Stimulated activated naive B cell treated with anti-CD40 and anti-IgM and Interleukin-4, amounts not matched to agents 10 μg/mL and 1 μg/mL and 100 μg/mL, for 72 hours (primary cell): ENCODE results near the gene PRKN.
"Not testable (repeated sequence)": the region's sequence is repeated elsewhere in the genome, so short reads cannot be mapped to it uniquely, and the experiment has no call there.

Experiments
- ATAC-seq, 2 donors: fragments of 150-1000 bp; cut with Tn5 transposase; replicated peaks; 2 replicates each; pipeline ENCODE4 v1.10.0; 2021; ENCODE audit warnings: moderate library complexity in 1 of 2
- DNase-seq: peaks from one replicate; pipeline ENCODE4 v3.0.0; 2021
- H3K27ac Mint-ChIP-seq: one replicate; pipeline ENCODE4 v1.8.0; 2022; ENCODE audit warnings: mild to moderate bottlenecking, mixed read lengths
- H3K27me3 Mint-ChIP-seq, 2 donors: one replicate each; pipeline ENCODE4 v1.8.0; 2022; ENCODE audit warnings: mixed read lengths in 2 of 2
- H3K36me3 Mint-ChIP-seq, 2 donors: one replicate each; pipeline ENCODE4 v1.8.0; 2022; ENCODE audit warnings: mixed read lengths in 2 of 2, mild to moderate bottlenecking in 1 of 2
- H3K4me1 Mint-ChIP-seq, 2 donors: one replicate each; pipeline ENCODE4 v1.8.0; 2022; ENCODE audit warnings: mixed read lengths in 2 of 2, mild to moderate bottlenecking in 1 of 2
- H3K4me3 Mint-ChIP-seq, 2 donors: one replicate each; pipeline ENCODE4 v1.8.0; 2022; ENCODE audit warnings: mild to moderate bottlenecking in 2 of 2, mixed read lengths in 2 of 2, moderate library complexity in 1 of 2
- H3K9me3 Mint-ChIP-seq, 2 donors: one replicate each; pipeline ENCODE4 v1.8.0; 2022; ENCODE audit warnings: mixed read lengths in 2 of 2, mild to moderate bottlenecking in 1 of 2

PRKN gene

DNA sequence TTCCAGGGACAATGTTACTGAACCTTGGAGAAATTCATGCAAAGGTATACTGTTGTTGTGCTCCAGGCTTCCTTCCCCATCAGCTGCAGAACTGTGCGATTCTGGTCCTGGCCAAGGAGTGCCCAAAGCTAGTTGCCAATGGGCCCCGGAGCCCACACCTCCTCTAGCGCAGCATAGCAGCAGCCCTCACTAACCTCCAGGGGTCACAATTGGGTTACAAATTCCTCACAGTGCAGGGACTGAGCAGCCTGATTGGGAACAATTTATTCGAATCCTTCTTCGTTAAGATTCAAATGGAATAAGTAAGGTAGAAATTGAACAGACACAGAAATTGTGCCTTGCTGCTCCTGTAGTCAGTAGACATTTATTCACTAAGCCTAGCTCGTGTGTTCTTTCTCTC lies 284.9 kb downstream of the PRKN start:
- Mint-ChIP-seq H3K4me1 (no peaks in the 10 kb centered on the region), H3K4me3 (no peak overlapping the region), H3K27ac (no peak overlapping the region)

GRCh38 chr6:162441991-162442390 lies 285.6 kb downstream of the PRKN start:
- Mint-ChIP-seq H3K27ac (no peak overlapping the region), H3K27me3 (no peaks in the 10 kb centered on the region), H3K9me3 (peaks cover 8 to 15% of the 10 kb centered on the region in 2 donors), H3K36me3 (peaks cover 6 to 8% of the 10 kb centered on the region in 2 donors), H3K4me3 (no peak overlapping the region), H3K4me1 (no peaks in the 10 kb centered on the region)
- DNase-seq (no peak), ATAC-seq (no peak)

More for the DNA sequence above, 284.9 kb downstream of the PRKN start:
- DNase-seq, result no peak
- H3K27me3 Mint-ChIP-seq, result no peaks in the 10 kb centered on the region
- H3K9me3 Mint-ChIP-seq, result peaks cover 8 to 15% of the 10 kb centered on the region in 2 donors
- H3K36me3 Mint-ChIP-seq, result peaks cover 6 to 8% of the 10 kb centered on the region in 2 donors
- ATAC-seq, result no peak

DNA sequence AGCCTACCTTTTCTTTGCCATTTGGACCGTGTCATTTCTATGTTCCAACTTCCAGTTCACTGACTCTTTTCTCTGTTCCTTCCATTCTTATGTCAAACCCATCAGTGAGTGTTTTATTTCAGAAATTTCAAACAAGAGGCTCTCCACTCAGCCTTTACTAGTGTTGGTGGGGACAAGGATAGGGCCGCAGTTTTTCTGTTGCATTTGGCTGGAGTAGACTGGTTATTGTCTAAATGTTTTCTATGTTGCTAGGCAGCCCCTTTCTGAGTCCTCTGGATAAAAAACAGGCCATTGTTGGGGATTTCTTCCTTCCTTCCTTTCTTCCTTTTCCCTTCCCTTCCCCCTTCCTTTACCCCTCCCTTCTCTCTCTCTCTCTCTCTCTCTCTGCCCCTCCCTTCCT lies 288.6 kb downstream of the PRKN start:
- Mint-ChIP-seq H3K36me3 (peaks cover 6 to 8% of the 10 kb centered on the region in 2 donors), H3K4me1 (no peaks in the 10 kb centered on the region), H3K27me3 (no peaks in the 10 kb centered on the region), H3K4me3 (no peak overlapping the region), H3K27ac (no peak overlapping the region), H3K9me3 (peaks cover 8 to 15% of the 10 kb centered on the region in 2 donors)
- DNase-seq (no peak), ATAC-seq (no peak)

GRCh38 chr6:162435071-162435470 lies 292.5 kb downstream of the PRKN start:
- no peak for DNase-seq
- H3K4me1 Mint-ChIP-seq, result no peaks in the 10 kb centered on the region
- no peak overlapping the region for H3K4me3 Mint-ChIP-seq
- H3K27ac Mint-ChIP-seq, result no peak overlapping the region
- H3K27me3 Mint-ChIP-seq, result no peaks in the 10 kb centered on the region
- peaks cover 2 to 4% of the 10 kb centered on the region in 2 donors for H3K36me3 Mint-ChIP-seq
- no peak for ATAC-seq
- H3K9me3 Mint-ChIP-seq, result peaks cover 8 to 12% of the 10 kb centered on the region in 2 donors

DNA sequence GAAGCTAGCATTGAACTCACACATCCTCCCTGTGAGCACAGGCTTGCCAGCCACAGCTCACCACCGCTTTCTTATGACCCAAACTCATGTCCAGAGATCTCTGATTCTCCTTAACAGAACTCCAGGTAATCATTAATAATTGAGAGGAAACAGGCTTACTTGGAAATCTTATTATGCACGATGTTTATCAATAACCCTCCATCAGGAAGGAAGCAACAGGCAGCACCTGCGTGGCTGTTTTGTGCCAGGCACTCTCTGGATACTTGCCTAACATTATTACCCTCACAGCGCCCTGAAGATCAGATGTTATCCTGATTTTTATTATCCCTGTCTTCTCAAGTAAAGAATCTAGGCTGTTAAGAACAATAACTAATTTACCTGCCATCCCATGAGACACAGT lies 306.6 kb downstream of the PRKN start:
- ATAC-seq (no peak), DNase-seq (no peak)
- no peak overlapping the region for H3K4me3 Mint-ChIP-seq
- H3K27me3 Mint-ChIP-seq, result no peaks in the 10 kb centered on the region
- H3K27ac Mint-ChIP-seq, result no peak overlapping the region
- no peaks in the 10 kb centered on the region for H3K4me1 Mint-ChIP-seq
- peaks cover 4 to 5% of the 10 kb centered on the region in 2 donors for H3K9me3 Mint-ChIP-seq
- H3K36me3 Mint-ChIP-seq, result no peaks in the 10 kb centered on the region

DNA sequence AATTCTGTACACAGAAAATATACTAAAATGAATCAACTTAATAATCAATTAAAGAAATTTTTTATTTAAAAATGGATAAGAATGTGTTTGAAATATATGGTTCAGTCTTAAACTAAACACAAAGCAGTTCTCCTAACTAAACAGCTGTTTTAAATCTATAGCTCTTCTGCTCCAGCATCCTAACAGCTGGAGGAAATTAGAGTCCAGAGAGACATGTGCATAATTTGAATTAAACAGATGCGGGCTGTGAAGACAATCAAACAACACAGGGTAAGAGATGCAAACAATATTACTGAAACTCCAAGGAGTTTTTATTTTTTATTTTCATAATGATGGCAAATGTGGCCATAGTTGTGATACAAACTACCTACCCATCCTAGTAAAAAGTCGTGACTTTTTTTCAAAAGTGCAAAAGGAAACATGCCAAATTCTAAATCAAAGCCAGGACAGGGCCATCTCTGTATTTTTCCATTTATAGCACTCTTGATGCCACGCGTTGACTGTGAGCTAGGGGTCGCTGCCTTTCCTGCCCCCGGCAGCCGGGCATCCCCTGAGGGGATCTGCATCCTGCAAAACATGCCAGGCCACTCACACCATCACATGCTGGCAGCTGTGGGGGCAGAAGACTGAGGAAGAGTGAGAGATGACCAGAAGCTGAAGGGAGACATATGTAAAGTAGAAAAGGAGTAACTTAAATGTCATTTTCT lies 310.6 kb downstream of the PRKN start:
- no peaks in the 10 kb centered on the region for H3K4me1 Mint-ChIP-seq
- H3K9me3 Mint-ChIP-seq, result peaks cover 0 to 2% of the 10 kb centered on the region in 2 donors
- H3K27me3 Mint-ChIP-seq, result no peaks in the 10 kb centered on the region
- H3K4me3 Mint-ChIP-seq, result no peak overlapping the region
- H3K36me3 Mint-ChIP-seq, result no peaks in the 10 kb centered on the region
- DNase-seq (no peak), ATAC-seq (no peak)
- no peak overlapping the region for H3K27ac Mint-ChIP-seq

- DNase-seq (no peak), ATAC-seq (no peak)
- Mint-ChIP-seq H3K9me3 (peaks cover 0 to 2% of the 10 kb centered on the region in 2 donors), H3K4me3 (no peak overlapping the region), H3K4me1 (no peaks in the 10 kb centered on the region), H3K27ac (no peak overlapping the region), H3K36me3 (no peaks in the 10 kb centered on the region), H3K27me3 (no peaks in the 10 kb centered on the region)
Measured at GRCh38 chr6:162416307-162416706, 311.3 kb downstream of the PRKN start.

DNA sequence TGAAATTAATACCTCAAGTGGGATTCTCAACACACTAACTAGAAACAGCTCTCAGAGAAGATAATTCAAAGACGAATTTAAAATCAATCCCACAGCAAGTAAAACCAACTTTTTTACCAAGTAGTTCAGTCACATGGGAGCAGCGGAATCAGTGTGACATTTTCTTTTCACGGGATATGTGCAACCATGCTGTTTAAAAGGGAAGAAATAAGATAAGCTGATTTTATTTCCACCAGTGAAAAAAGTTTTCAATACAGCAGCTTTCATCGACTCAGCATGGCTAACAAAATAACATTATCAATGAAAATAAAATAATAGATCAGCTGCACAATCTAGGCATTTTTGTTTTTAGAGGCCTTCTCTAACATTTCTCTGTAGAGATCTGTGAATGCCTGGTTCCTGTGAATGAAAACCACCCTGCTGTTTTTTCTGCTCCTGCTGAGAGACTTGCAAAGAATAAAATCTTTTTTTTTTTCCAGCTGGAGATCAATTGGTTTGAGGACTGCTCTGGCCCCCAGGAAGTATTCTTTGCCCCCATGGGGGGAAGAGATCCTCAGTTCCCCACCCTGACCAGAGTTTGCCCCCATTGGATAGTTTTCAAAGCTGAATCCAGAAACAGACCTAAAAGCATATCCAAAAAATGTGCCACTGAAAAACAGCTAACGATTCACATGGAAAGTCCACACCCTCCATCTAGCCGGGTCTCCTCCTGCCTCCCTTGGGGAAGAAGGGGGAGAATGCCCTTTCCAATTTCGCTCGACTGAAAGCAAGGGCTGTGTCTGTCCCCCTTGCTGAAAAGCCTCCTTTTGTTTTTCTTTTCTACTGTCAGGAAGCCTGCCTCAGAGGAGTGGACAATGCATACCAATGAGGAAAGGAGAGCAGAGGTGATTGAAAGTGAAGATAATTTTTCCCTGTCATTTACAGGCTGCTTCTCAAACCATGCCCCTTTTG lies 317.6 kb downstream of the PRKN start:
- Mint-ChIP-seq H3K27ac (no peak overlapping the region), H3K9me3 (no peaks in the 10 kb centered on the region), H3K4me1 (no peaks in the 10 kb centered on the region), H3K4me3 (no peak overlapping the region), H3K36me3 (no peaks in the 10 kb centered on the region), H3K27me3 (no peaks in the 10 kb centered on the region)
- ATAC-seq (no peak), DNase-seq (no peak)

- H3K27ac Mint-ChIP-seq, result no peak overlapping the region
Measured at GRCh38 chr6:162408826-162409535, 318.6 kb downstream of the PRKN start.

DNA sequence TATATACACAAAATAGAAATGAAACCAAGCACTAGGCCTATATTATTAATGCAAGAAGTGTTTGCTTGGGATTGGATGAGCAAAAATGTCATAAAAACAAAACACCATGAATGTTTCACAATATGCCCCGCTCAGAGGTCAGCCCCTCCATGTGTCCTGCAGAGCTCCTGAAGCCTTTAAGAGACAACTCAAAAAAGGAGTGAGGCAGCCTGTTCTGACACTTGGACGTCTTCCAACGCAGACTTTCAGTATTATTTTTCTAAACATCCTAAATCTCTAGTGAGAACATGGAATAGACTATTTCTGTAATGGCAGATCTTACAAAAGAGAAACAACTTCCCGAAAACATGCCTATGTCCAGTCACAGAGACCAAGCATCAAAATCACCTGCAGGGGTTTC lies 322.6 kb downstream of the PRKN start:
- DNase-seq (no peak), ATAC-seq (no peak)
- Mint-ChIP-seq H3K36me3 (no peaks in the 10 kb centered on the region), H3K27me3 (no peaks in the 10 kb centered on the region), H3K4me3 (no peak overlapping the region), H3K9me3 (peaks cover 0 to 2% of the 10 kb centered on the region in 2 donors), H3K27ac (no peak overlapping the region), H3K4me1 (no peaks in the 10 kb centered on the region)

More at GRCh38 chr6:162408826-162409535, 318.6 kb downstream of the PRKN start:
- Mint-ChIP-seq H3K36me3 (no peaks in the 10 kb centered on the region), H3K9me3 (no peaks in the 10 kb centered on the region), H3K4me1 (no peaks in the 10 kb centered on the region), H3K4me3 (no peak overlapping the region), H3K27me3 (no peaks in the 10 kb centered on the region)
- no peak for DNase-seq
- no peak for ATAC-seq

GRCh38 chr6:162403031-162403430 lies 324.5 kb downstream of the PRKN start:
- Mint-ChIP-seq H3K4me3 (no peak overlapping the region), H3K36me3 (peaks cover 0 to 2% of the 10 kb centered on the region in 2 donors), H3K9me3 (peaks cover 4 to 8% of the 10 kb centered on the region in 2 donors), H3K27ac (no peak overlapping the region), H3K27me3 (no peaks in the 10 kb centered on the region), H3K4me1 (no peaks in the 10 kb centered on the region)
- no peak for ATAC-seq
- DNase-seq, result no peak

DNA sequence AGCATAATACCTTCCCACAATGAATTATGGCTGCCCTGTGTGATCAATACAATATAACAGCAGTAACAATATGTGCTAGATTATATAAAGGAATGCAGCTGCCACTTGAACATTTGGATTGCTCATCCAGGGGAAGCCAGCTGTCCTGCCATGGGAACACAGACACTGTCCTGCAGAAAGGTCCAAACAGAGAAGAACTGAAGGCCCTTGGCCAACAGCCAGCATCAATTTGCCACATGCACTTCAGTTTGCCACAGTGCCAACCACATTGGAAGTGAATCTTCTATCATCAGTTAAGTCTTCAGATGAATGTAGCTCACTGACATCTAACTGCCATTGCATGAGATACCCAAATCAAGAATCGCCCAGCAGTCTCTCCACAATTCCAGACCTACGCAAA lies 332.4 kb downstream of the PRKN start:
- H3K27ac Mint-ChIP-seq, result no peak overlapping the region
- DNase-seq (no peak), ATAC-seq (no peak)
- H3K36me3 Mint-ChIP-seq, result peaks cover 0 to 2% of the 10 kb centered on the region in 2 donors
- no peak overlapping the region for H3K4me3 Mint-ChIP-seq
- H3K9me3 Mint-ChIP-seq, result peaks cover 6 to 8% of the 10 kb centered on the region in 2 donors
- H3K4me1 Mint-ChIP-seq, result no peaks in the 10 kb centered on the region
- no peaks in the 10 kb centered on the region for H3K27me3 Mint-ChIP-seq

GRCh38 chr6:162390961-162391811 lies 336.4 kb downstream of the PRKN start:
- not testable (repeated sequence) for H3K9me3 Mint-ChIP-seq, H3K27ac Mint-ChIP-seq, ATAC-seq

More at GRCh38 chr6:162390961-162391811, 336.4 kb downstream of the PRKN start:
- H3K4me3 Mint-ChIP-seq, H3K27me3 Mint-ChIP-seq, DNase-seq, H3K4me1 Mint-ChIP-seq, H3K36me3 Mint-ChIP-seq: not testable (repeated sequence)
